ENCODE measurements around the gene ARHGEF37.
A peak's percentile ranks its signal among the peaks of the same experiment; 100 is the strongest.

ARHGEF37 gene

DNA sequence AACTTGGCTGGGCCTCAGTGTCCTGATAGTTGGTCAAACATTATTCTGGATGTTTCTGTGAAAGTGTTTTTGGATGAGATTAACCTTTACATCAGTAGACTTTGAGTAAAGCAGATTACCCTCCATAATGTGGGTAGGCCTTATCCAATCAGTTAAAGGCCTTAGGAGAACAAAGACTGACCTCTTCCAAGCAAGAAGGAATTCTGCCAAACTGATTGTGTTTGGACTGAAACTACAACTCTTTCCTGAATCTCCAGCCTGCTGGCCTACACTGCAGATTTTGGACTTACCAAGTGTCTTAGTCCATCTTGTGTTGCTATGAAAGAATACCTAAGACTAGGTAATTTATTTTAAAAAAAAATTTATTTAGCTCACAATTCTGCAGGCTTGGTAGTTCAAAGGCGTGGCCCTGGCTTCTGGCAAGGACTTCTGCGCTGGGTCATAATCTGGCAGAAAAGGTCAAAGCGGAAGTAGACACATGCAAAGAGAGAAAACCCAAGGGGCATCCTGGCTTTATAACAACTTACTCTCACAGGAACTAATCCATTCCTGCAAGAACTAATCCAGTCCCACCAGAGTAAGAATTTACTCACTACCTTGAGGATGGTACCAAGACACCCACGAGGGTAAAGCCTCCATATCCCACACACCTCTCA is 8.6 kb upstream of the ARHGEF37 start:
- H2AFZ ChIP-seq (ENCODE audit: low read length) = no peak overlapping the region
- TF ChIP-seq, protein P1, sequence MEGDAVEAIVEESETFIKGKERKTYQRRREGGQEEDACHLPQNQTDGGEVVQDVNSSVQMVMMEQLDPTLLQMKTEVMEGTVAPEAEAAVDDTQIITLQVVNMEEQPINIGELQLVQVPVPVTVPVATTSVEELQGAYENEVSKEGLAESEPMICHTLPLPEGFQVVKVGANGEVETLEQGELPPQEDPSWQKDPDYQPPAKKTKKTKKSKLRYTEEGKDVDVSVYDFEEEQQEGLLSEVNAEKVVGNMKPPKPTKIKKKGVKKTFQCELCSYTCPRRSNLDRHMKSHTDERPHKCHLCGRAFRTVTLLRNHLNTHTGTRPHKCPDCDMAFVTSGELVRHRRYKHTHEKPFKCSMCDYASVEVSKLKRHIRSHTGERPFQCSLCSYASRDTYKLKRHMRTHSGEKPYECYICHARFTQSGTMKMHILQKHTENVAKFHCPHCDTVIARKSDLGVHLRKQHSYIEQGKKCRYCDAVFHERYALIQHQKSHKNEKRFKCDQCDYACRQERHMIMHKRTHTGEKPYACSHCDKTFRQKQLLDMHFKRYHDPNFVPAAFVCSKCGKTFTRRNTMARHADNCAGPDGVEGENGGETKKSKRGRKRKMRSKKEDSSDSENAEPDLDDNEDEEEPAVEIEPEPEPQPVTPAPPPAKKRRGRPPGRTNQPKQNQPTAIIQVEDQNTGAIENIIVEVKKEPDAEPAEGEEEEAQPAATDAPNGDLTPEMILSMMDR (conservative IDR thresholded peaks at IDR 0.05; ENCODE audit: low read length) = no peak
- TF ChIP-seq EZH2phosphoT487 (IDR thresholded peaks at IDR 0.05; ENCODE audit: borderline replicate concordance) = no peak
- no peaks in the 10 kb centered on the region for H3K36me3 ChIP-seq (ENCODE audit: insufficient read depth, low read length)
- H3K9ac ChIP-seq (ENCODE audit: low read depth, low read length, poor library complexity, severe bottlenecking) = no peak overlapping the region
- peaks cover 7% of the 10 kb centered on the region for H3K4me1 ChIP-seq (ENCODE audit: insufficient read depth, low read length, poor library complexity, severe bottlenecking)
- no peaks in the 10 kb centered on the region for H3K79me2 ChIP-seq (ENCODE audit: insufficient read depth, low read length)
- H3K27me3 ChIP-seq (ENCODE audit: insufficient read depth, low read length, poor library complexity, severe bottlenecking) = no peaks in the 10 kb centered on the region
- H3K4me3 ChIP-seq (ENCODE audit: low read length, poor library complexity, severe bottlenecking) = no peak overlapping the region
- H3F3A ChIP-seq (ENCODE audit: low read depth) = no peaks in the 10 kb centered on the region
- H3K9me2 ChIP-seq (replicated peaks; ENCODE audit: low read depth, low read length) = no peaks in the 10 kb centered on the region
- no peaks in the 10 kb centered on the region for H3K9me3 ChIP-seq (ENCODE audit: insufficient read depth, low read depth, low read length)
- H3K4me2 ChIP-seq (ENCODE audit: low read depth, low read length, poor library complexity, severe bottlenecking) = no peak overlapping the region
- no peaks in the 10 kb centered on the region for H4K20me1 ChIP-seq (ENCODE audit: insufficient read depth, low read length, poor library complexity, severe bottlenecking)

GRCh38 chr5:149575131-149575530 is 6.2 kb upstream of the ARHGEF37 start:
- H3K9ac ChIP-seq (ENCODE audit: low read depth, low read length, poor library complexity, severe bottlenecking) = no peak overlapping the region
- H3K4me1 ChIP-seq (ENCODE audit: insufficient read depth, low read length, poor library complexity, severe bottlenecking) = peaks cover 7% of the 10 kb centered on the region
- no peaks in the 10 kb centered on the region for H3K36me3 ChIP-seq (ENCODE audit: insufficient read depth, low read length)

GRCh38 chr5:149576021-149576420 is 5.3 kb upstream of the ARHGEF37 start:
- Histone ChIP-seq H3F3A (ENCODE audit: low read depth) (no peaks in the 10 kb centered on the region), H2AFZ (ENCODE audit: low read length) (peak overlapping the region; percentile 72)

More at GRCh38 chr5:149575131-149575530, 6.2 kb upstream of the ARHGEF37 start:
- Histone ChIP-seq H3F3A (ENCODE audit: low read depth) (no peaks in the 10 kb centered on the region), H3K9me2 (replicated peaks; ENCODE audit: low read depth, low read length) (no peaks in the 10 kb centered on the region), H2AFZ (ENCODE audit: low read length) (no peak overlapping the region), H4K20me1 (ENCODE audit: insufficient read depth, low read length, poor library complexity, severe bottlenecking) (no peaks in the 10 kb centered on the region), H3K27me3 (ENCODE audit: insufficient read depth, low read length, poor library complexity, severe bottlenecking) (no peaks in the 10 kb centered on the region), H3K4me3 (ENCODE audit: low read length, poor library complexity, severe bottlenecking) (no peak overlapping the region), H3K9me3 (ENCODE audit: insufficient read depth, low read depth, low read length) (no peaks in the 10 kb centered on the region), H3K79me2 (ENCODE audit: insufficient read depth, low read length) (no peaks in the 10 kb centered on the region), H3K4me2 (ENCODE audit: low read depth, low read length, poor library complexity, severe bottlenecking) (no peak overlapping the region)
- no peak for TF ChIP-seq EZH2phosphoT487 (IDR thresholded peaks at IDR 0.05; ENCODE audit: borderline replicate concordance)
- TF ChIP-seq, protein P1 (conservative IDR thresholded peaks at IDR 0.05; ENCODE audit: low read length) = no peak

More at GRCh38 chr5:149576021-149576420, 5.3 kb upstream of the ARHGEF37 start:
- H3K9me2 ChIP-seq (replicated peaks; ENCODE audit: low read depth, low read length) = no peaks in the 10 kb centered on the region
- TF ChIP-seq, protein P1 (conservative IDR thresholded peaks at IDR 0.05; ENCODE audit: low read length) = no peak
- no peak for TF ChIP-seq EZH2phosphoT487 (IDR thresholded peaks at IDR 0.05; ENCODE audit: borderline replicate concordance)
- H3K36me3 ChIP-seq (ENCODE audit: insufficient read depth, low read length) = no peaks in the 10 kb centered on the region
- no peak overlapping the region for H3K4me3 ChIP-seq (ENCODE audit: low read length, poor library complexity, severe bottlenecking)
- H3K79me2 ChIP-seq (ENCODE audit: insufficient read depth, low read length) = no peaks in the 10 kb centered on the region
- no peak overlapping the region for H3K4me2 ChIP-seq (ENCODE audit: low read depth, low read length, poor library complexity, severe bottlenecking)
- peaks cover 7% of the 10 kb centered on the region for H3K4me1 ChIP-seq (ENCODE audit: insufficient read depth, low read length, poor library complexity, severe bottlenecking)
- H3K9ac ChIP-seq (ENCODE audit: low read depth, low read length, poor library complexity, severe bottlenecking) = no peak overlapping the region
- no peaks in the 10 kb centered on the region for H3K27me3 ChIP-seq (ENCODE audit: insufficient read depth, low read length, poor library complexity, severe bottlenecking)
- no peaks in the 10 kb centered on the region for H4K20me1 ChIP-seq (ENCODE audit: insufficient read depth, low read length, poor library complexity, severe bottlenecking)
- no peaks in the 10 kb centered on the region for H3K9me3 ChIP-seq (ENCODE audit: insufficient read depth, low read depth, low read length)

All from Loucy (cell line).